Activated naive CD4-positive, alpha-beta T cell treated with anti-CD3 and anti-CD28 coated beads, Interleukin-2, amount 10 ng/mL, durations not matched to agents 5 hours and 36 hours (primary cell): ENCODE results near the gene CLDN17. TPM values are rescaled to one million over a fixed set of nuclear protein-coding genes. Genes with fewer than 3 reads are reported as not detected.

Experiments used
- total RNA-seq, 2 experiments: library from RNA; stranded (reverse); gene quantifications; one replicate each; pipeline ENCODE4 v1.2.3, GENCODE V29; 2021

The CLDN17 gene
- not detected for total RNA-seq

GRCh38 chr21:30166705-30167104, at the start of gene CLDN17:
TSS of gene CLDN17 (minus strand) at chr21:30166805. CDS start at chr21:30166617, 188 bp downstream.

GRCh38 chr21:30216041-30216723, 49.6 kb upstream of the CLDN17 start, which contains the start of gene CLDN8:
TSS of gene CLDN8 (minus strand) at chr21:30216097. CDS start at chr21:30215925, 172 bp downstream.

Other genes with a start within 250 kb of the CLDN17 start
- not detected for gene GRIK1, start 226.8 kb downstream of the CLDN17 start, total RNA-seq
- not detected for gene CLDN8, start 49.3 kb upstream of the CLDN17 start, total RNA-seq
- gene KRTAP24-1, start 116.1 kb upstream of the CLDN17 start, total RNA-seq: not detected
- not detected for gene KRTAP25-1, start 122.7 kb upstream of the CLDN17 start, total RNA-seq
- gene KRTAP26-1, start 153.5 kb upstream of the CLDN17 start, total RNA-seq: not detected
- not detected for gene KRTAP27-1, start 170.9 kb upstream of the CLDN17 start, total RNA-seq
- not detected for gene KRTAP23-1, start 181.8 kb upstream of the CLDN17 start, total RNA-seq
- not detected for gene KRTAP13-2, start 205.5 kb upstream of the CLDN17 start, total RNA-seq
- not detected for gene KRTAP13-1, start 229.2 kb upstream of the CLDN17 start, total RNA-seq